Gastroesophageal sphincter (tissue), 3 donors: ENCODE results near the gene SACM1L.

Source experiments
- CTCF ChIP-seq, 4 experiments: fragments of 200-600 bp in 2 of 4; fragments of 450-650 bp in 2 of 4; sonication (generic) in 1 of 4; IDR thresholded peaks; one replicate each; pipeline ENCODE4 v1.5.1; 2017 to 2019; ENCODE audit warnings: antibody characterized with exemption in 4 of 4, mild to moderate bottlenecking in 2 of 4, moderate library complexity in 2 of 4
- POLR2A ChIP-seq, 2 donors: fragments of 450-650 bp; IDR thresholded peaks; one replicate each; pipeline ENCODE4 v1.6.1; 2017; ENCODE audit warnings: antibody characterized with exemption in 2 of 2, mild to moderate bottlenecking in 2 of 2, moderate library complexity in 1 of 2
- POLR2AphosphoS5 ChIP-seq: sonication (generic); formaldehyde crosslinking; IDR thresholded peaks from one replicate; pipeline ENCODE4 v1.6.1; 2017; ENCODE audit warnings: antibody characterized with exemption

- no peak for TF ChIP-seq POLR2A (IDR thresholded peaks at IDR 0.05)
- no peak for TF ChIP-seq CTCF (IDR thresholded peaks at IDR 0.05)
- no peak for TF ChIP-seq POLR2AphosphoS5
These were observed 100.1 kb downstream of the SACM1L start for GRCh38 chr3:45789235-45789812.
